ENCODE measurements around the gene CLDN17.

DNA sequence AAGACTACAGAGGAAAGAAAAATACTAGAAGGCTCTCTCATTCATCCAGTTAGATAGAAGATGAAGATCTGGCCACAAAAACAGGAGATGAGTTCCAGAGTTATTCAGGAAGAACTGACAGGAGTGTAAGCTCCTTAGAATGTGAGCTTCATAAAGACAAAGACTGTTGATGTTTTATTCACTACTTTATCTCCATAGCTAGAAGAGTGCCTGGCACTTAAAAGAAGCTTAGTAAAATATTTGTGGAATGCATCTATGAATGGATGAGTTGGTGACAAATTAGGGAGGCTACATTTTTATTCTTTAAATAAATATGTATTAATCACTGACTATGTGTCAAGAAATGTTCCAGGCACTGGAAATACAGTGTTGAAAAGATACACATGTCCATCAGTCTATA is 13.8 kb downstream of the CLDN17 start:
- TF ChIP-seq MAZ (IDR thresholded peaks at IDR 0.05; ENCODE audit: borderline replicate concordance, low read depth, low read length) (no peak), SMC3 (IDR thresholded peaks at IDR 0.05; ENCODE audit: low read depth, low read length) (no peak), RAD21 (IDR thresholded peaks at IDR 0.05; ENCODE audit: low read length) (no peak), POLR2A (IDR thresholded peaks at IDR 0.05; ENCODE audit: low read depth, low read length) (no peak), FOS (IDR thresholded peaks at IDR 0.05; ENCODE audit: low read depth, low read length) (no peak), RFX5 (IDR thresholded peaks at IDR 0.05; ENCODE audit: low read depth, low read length) (no peak)
- TF ChIP-seq, protein P1, sequence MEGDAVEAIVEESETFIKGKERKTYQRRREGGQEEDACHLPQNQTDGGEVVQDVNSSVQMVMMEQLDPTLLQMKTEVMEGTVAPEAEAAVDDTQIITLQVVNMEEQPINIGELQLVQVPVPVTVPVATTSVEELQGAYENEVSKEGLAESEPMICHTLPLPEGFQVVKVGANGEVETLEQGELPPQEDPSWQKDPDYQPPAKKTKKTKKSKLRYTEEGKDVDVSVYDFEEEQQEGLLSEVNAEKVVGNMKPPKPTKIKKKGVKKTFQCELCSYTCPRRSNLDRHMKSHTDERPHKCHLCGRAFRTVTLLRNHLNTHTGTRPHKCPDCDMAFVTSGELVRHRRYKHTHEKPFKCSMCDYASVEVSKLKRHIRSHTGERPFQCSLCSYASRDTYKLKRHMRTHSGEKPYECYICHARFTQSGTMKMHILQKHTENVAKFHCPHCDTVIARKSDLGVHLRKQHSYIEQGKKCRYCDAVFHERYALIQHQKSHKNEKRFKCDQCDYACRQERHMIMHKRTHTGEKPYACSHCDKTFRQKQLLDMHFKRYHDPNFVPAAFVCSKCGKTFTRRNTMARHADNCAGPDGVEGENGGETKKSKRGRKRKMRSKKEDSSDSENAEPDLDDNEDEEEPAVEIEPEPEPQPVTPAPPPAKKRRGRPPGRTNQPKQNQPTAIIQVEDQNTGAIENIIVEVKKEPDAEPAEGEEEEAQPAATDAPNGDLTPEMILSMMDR (conservative IDR thresholded peaks at IDR 0.05; ENCODE audit: low read depth, low read length): no peak
- TF ChIP-seq, protein P2, sequence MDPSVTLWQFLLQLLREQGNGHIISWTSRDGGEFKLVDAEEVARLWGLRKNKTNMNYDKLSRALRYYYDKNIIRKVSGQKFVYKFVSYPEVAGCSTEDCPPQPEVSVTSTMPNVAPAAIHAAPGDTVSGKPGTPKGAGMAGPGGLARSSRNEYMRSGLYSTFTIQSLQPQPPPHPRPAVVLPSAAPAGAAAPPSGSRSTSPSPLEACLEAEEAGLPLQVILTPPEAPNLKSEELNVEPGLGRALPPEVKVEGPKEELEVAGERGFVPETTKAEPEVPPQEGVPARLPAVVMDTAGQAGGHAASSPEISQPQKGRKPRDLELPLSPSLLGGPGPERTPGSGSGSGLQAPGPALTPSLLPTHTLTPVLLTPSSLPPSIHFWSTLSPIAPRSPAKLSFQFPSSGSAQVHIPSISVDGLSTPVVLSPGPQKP (IDR thresholded peaks at IDR 0.05; ENCODE audit: borderline replicate concordance, low read depth, low read length): no peak
